Smooth muscle cell of trachea (primary cell): ENCODE measurements around the gene OR2T34. TPM values are rescaled to one million over a fixed set of nuclear protein-coding genes. Genes with fewer than 3 reads are reported as not detected.

ENCODE experiments used
- total RNA-seq: library from RNA; depleted of rRNA; stranded (reverse); fragments of >200 nt; gene quantifications from 2 replicates; pipeline ENCODE4 v1.2.1, GENCODE V29; 2014

Gene OR2T34
- total RNA-seq, result not detected in 2 replicates

GRCh38 chr1:248574657-248575056 lies at the start of gene OR2T34:
OR2T34 (minus strand) TSS chr1:248574757; CDS start chr1:248574757, 0 bp downstream.

GRCh38 chr1:248597589-248597988 lies 23.0 kb upstream of the OR2T34 start, which contains the start of gene OR2T10:
OR2T10 (minus strand) TSS chr1:248597700; CDS start chr1:248593768, 3,932 bp downstream.

GRCh38 chr1:248562672-248563071 lies 11.9 kb downstream of the OR2T34 start, which contains the start of gene OR2T29:
OR2T29 (minus strand) TSS chr1:248562772; CDS start chr1:248559491, 3,281 bp downstream.

Other genes with a start within 250 kb of the OR2T34 start
- gene OR14C36, start 226.0 kb downstream of the OR2T34 start, total RNA-seq, result not detected in 2 replicates
- gene OR2T4, start 213.1 kb downstream of the OR2T34 start, total RNA-seq, result not detected in 2 replicates
- gene OR2T6, start 199.0 kb downstream of the OR2T34 start, total RNA-seq, result not detected in 2 replicates
- gene OR2T1, start 171.7 kb downstream of the OR2T34 start, total RNA-seq, result not detected in 2 replicates
- not detected in 2 replicates for gene OR2T2, start 129.1 kb downstream of the OR2T34 start, total RNA-seq
- gene OR2T3, start 101.4 kb downstream of the OR2T34 start, total RNA-seq, result not detected in 2 replicates
- gene OR2T5, start 86.2 kb downstream of the OR2T34 start, total RNA-seq, result not detected in 2 replicates
- gene OR2G6, start 66.7 kb downstream of the OR2T34 start, total RNA-seq, result not detected in 2 replicates
- not detected in 2 replicates for gene OR2T29, start 12.0 kb downstream of the OR2T34 start, total RNA-seq
- gene OR2T10, start 22.9 kb upstream of the OR2T34 start, total RNA-seq, result not detected in 2 replicates
- gene OR2T11, start 60.3 kb upstream of the OR2T34 start, total RNA-seq, result not detected in 2 replicates
- gene OR2T35, start 70.5 kb upstream of the OR2T34 start, total RNA-seq, result not detected in 2 replicates
- not detected in 2 replicates for gene OR2T27, start 80.8 kb upstream of the OR2T34 start, total RNA-seq
- gene OR14I1, start 128.0 kb upstream of the OR2T34 start, total RNA-seq, result not detected in 2 replicates
- not detected in 2 replicates for gene LYPD8, start 181.0 kb upstream of the OR2T34 start, total RNA-seq